8988T (cell line): Measurements from ENCODE around the gene MFAP5.
"Not testable (repeated sequence)": the region's sequence is repeated elsewhere in the genome, so short reads cannot be mapped to it uniquely, and the experiment has no call there.

Experiments
- DNase-seq: peaks from one replicate; pipeline ENCODE4 v3.0.0; 2011

The MFAP5 gene

DNA sequence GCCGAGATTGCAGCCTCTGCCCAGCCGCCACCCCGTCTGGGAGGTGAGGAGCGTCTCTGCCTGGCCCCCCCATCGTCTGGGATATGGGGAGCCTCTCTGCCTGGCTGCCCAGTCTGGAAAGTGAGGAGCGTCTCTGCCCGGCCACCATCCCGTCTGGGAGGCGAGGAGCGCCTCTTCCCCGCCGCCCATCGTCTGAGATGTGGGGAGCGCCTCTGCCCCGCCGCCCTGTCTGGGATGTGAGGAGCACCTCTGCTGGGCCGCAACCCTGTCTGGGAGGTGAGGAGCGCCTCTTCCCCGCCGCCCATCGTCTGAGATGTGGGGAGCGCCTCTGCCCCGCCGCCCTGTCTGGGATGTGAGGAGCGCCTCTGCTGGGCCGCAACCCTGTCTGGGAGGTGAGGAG, 37.9 kb downstream of the MFAP5 start:
- not testable (repeated sequence) for DNase-seq

GRCh38 chr12:8622646-8623045, 40.0 kb downstream of the MFAP5 start:
- no peak for DNase-seq

DNA sequence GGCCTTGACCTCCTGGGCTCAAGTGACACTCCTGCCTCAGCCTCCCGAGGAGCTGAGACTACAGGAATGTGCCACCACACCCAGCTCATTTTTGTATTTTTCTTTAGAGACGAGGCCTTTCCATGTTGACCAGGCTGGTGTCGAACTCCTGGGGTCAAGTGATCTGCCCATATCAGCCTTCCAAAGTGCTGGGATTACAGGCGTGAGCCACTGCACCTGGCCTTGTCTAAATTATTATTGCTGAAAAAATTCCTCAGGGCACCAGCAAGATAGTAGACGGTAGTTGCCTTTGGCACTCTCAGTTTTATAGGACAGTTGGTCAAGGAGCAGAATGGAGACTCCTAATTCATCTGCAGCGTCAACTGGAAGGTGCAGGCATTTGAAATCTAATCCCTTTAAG, 47.4 kb downstream of the MFAP5 start:
- no peak for DNase-seq

- not testable (repeated sequence) for DNase-seq
Observed at GRCh38 chr12:8613881-8614280, 48.7 kb downstream of the MFAP5 start.

GRCh38 chr12:8612629-8613028, 50.0 kb downstream of the MFAP5 start, which contains the start of gene AICDA:
AICDA (minus strand) TSS chr12:8612859; CDS start chr12:8612767, 92 bp downstream.
- no peak for DNase-seq

GRCh38 chr12:8609061-8609570, 53.5 kb downstream of the MFAP5 start:
- no peak for DNase-seq

GRCh38 chr12:8606890-8607289, 55.7 kb downstream of the MFAP5 start:
- DNase-seq = no peak

- no peak for DNase-seq
Observed at GRCh38 chr12:8605057-8605456, 57.6 kb downstream of the MFAP5 start.

- no peak for DNase-seq
Observed at GRCh38 chr12:8603856-8604255, 58.8 kb downstream of the MFAP5 start.

DNA sequence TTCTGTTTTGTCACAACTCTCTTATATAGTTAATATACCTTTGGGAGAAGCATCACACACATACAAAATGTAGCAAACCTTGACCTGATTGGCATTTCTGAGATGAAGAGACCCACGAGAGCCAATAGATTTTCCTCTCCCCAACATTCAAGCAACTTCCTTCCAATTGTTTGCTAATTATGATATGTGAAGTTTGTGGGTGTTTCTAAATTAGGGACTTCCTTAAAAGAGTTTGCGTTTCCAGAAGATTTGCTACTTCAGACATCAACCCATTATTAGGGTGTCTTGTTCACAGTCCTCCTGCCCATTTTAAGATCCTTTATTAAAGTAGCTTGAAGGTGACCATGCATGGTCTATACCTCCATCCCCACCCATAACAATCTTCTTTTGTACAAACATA, 59.3 kb downstream of the MFAP5 start:
- DNase-seq = no peak

GRCh38 chr12:8596561-8596960, 66.1 kb downstream of the MFAP5 start:
- no peak for DNase-seq
